OCI-M1 (cell line): ENCODE results near the gene RIOK3.
A peak's percentile ranks its signal among the peaks of the same experiment; 100 is the strongest.
"Not testable (repeated sequence)": the region's sequence is repeated elsewhere in the genome, so short reads cannot be mapped to it uniquely, and the experiment has no call there.

ENCODE experiments used
- DNase-seq: peaks from one replicate; lab custom pipeline; 2025; lab: John Stamatoyannopoulos, UW

The RIOK3 gene

DNA sequence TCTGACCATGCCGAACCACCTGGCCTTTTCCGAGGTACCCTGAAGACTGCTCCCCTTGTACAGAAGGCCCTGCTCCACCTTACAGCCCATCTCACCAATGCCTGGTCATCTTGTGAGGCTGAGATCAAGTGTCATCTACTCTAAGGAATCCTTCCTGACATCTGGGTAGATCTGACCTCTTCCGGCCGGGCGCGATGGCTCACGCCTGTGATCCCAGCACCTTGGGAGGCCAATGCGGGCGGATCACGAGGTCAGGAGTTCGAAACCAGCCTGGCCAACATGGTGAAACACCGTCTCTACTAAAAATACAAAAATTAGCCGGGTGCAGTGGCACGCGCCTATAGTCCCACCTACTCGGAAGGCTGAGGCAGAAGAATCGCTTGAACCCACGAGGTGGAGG lies 2.1 kb upstream of the RIOK3 start:
- DNase-seq = no peak

DNA sequence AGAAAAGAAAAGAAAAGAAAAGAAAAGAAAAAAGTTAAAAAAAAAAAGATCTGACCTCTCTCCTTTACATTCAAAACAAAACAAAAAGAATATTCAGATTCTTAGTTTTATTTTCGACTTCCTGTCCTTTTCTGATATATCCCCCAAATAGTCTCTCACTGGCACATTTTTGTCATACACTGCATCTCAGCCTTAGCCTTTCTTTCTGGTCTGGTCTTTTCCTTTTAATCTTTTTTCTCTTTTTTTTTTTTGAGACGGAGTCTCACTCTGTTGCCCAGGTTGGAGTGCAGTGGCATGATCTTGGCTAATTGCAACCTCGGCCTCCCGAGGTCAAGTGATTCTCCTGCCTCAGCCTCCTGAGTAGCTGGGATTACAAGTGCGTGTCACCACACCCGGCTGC lies 1.6 kb upstream of the RIOK3 start:
- DNase-seq = no peak

DNA sequence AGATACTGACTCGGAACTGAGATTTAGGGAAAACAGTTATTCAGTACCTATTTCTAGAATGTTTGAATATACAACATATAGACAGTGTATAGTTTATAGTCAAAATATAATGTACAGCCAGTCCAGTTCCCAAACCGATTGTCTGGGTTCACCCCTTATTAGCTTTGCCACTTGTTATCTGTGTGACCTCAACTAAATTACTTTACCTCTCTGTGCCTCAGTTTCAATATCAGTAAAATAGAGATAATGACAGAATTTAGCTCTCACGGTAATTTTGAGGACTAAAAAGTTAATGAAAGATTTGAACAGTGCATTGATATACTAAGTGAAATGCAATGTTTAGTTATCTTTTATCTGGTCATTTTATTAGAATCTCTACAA lies 750 bp upstream of the RIOK3 start:
- no peak for DNase-seq

DNA sequence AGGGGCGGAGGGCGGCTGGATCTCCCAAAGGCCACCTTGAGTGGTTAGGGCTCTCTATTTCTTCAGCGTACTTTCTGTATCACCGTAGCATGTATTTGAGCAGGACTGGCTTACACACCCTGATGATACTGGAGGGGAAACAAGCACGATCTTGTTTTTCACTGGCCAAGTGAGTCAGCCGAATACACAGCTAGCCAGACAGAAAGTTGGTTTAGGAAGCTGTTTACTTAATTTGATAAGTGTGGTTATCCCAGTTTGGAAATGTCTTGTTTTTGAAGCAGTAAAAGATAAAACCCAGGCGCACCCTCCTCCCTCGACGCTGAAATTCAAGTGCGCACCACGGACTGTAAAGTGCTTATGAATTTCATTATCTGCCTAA lies 582 bp downstream of the RIOK3 start:
- DNase-seq = peak; percentile 64

DNA sequence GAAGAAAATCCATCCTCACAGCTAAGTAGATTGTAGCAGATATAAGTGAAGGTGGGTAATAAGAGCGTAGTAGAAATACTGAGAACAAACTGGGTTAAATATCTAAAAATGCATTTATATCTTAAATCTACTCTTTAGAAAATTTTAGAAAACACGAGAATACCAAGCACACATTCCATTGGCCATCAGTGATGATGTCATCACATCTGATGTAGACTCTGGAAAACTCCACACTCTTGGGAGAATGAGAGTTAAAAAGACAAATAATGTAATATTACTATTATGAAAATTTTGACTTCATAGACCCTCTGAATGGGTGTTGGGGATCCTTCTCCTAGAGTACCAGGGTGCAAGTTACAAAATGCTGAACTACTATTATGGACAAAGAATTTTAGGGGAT lies 3.7 kb downstream of the RIOK3 start:
- no peak for DNase-seq

DNA sequence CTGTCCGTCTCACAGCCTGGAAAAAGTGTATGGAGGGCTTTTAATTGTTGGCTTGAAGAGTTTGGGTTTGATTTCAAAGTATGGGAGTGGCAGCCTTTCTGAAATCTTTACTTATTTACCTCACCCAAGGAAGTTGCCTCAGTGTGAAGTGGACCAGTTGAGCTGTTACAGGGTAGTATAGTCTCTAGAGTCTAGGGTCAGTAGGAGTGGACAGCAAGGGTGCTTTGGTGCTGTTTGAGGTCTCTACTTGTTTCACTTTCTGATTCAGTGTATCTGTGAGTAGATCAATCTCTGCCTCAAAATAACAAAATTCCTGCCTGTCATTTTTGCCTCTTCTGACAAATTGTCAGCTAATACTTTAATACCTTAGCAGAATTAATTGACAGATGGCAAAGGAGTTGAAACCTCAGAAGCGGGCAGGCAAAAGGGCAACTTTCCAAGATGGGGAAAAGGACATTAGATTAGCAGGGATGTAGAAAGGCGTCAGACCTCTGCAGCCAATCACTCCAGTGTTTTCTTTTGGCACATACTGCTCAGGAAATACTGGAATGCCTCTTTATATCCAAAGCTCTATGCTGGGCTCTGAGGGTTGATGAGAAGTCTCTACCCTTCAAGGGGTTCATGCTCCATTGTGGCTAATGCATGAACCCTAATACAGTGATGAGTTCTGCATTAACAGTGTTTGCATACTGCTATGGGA lies 5.9 kb downstream of the RIOK3 start:
- DNase-seq = peak; percentile 25

DNA sequence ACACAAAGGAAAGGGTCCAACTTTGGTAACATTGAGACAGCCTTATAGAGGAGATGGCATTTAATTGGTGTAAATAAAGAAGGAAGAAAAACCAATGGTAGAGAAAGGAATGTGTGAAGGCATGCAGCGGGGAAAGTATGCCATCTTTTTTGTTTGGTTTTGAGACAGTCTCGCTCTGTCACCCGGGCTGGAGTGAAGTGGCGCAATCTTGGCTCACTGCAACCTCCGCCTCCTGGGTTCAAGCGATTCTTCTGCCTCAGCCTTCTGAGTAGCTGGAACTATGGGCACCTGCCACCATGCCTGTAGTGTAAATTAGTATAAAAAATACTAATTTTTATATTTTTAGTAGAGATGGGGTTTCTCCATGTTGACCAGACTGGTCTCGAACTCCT lies 6.4 kb downstream of the RIOK3 start:
- DNase-seq = no peak

DNA sequence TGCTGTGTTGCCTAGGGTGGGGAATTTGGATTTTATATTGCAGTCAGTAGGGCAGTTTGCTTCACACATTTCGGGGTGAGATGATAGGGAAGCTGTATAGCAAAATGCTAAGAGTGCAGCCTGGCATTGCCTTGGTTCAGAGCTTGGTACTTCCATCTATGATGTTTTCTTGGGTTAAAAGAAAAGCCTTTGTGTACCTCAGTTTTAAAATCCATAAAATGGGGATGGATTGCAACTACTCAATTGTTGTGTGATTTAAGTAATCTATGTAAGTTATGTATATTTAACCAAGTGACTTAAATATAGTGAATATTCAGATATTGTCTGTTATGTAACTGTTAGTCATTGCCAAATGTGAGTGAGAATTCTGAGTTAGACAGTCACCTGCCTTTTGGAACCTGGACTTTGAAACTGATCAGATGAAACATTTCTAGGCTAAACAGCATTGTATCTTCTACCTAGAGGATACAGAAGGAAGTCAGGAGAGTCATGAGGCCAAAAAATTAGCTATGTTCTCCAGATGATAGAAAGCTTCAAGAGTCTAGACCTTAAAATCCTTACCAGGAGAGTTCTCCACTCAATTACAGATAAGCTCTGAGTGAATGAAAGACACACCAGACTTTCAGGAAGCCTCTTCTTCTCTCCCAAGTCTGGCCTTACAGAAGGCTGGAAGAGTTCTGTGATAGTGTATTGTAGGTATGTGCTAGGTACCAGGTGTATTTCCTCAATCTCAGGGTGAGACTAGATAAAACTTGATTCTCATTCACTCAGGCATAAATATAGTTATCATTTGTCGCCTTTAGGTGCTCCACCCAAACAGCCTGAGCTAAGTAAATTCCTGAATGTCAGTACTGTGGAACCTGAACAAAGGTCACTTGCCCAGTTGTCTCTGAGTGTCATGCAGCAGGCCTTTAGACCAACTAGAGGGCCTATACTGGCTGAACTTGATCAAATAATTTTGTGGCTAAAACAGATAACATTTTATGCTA lies 7.5 kb downstream of the RIOK3 start:
- no peak for DNase-seq

DNA sequence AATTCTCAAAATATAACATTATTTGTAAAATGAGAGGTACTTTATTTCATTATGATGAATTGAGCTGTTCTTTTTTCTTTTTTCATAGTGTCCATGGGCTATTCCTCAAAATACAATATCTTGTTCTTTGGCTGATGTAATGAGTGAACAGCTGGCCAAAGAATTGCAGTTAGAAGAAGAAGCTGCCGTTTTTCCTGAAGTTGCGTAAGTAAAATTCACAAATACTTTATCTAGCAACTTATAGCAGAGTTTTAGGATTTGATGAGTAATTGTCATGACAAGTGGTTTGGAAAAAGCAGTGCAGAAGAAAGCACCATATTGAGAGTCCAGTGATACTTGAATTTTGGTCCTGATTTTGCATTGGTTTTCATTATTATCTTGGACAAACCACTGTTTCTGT lies 9.8 kb downstream of the RIOK3 start:
- no peak for DNase-seq

DNA sequence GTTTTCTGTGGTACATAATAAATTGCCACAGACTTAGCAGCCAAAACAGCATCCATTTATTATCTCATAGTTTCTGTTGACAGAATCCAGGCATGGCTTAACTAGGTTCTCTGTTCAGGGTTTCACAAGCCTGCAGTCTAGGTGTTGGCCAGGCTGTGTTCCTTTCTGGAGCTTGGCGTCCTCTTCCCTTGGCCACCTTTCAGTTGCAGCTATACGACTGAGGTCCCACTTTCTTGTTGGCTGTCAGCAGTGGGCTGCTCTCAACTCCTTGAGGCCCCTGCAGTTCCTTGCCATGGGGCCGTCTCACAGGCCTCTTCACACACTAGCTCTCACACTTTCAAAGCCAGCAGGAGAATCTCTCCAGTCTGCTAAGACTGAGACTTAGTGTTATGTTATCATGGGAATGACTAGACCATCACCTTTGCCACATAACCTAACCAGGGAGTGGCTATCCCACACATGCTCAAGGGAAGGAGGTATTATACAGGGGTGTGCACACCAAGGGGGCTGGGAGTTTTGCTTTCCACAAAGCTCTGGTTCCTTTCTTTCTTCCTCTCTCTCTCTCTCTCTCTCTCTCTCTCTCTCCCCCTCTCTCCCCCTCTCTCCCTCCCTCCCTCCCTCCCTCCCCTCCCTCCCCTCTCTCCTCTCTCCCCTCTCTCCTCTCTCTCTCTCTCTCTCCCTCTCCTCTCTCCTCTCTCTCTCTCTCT lies 15.8 kb downstream of the RIOK3 start:
- DNase-seq = no peak

DNA sequence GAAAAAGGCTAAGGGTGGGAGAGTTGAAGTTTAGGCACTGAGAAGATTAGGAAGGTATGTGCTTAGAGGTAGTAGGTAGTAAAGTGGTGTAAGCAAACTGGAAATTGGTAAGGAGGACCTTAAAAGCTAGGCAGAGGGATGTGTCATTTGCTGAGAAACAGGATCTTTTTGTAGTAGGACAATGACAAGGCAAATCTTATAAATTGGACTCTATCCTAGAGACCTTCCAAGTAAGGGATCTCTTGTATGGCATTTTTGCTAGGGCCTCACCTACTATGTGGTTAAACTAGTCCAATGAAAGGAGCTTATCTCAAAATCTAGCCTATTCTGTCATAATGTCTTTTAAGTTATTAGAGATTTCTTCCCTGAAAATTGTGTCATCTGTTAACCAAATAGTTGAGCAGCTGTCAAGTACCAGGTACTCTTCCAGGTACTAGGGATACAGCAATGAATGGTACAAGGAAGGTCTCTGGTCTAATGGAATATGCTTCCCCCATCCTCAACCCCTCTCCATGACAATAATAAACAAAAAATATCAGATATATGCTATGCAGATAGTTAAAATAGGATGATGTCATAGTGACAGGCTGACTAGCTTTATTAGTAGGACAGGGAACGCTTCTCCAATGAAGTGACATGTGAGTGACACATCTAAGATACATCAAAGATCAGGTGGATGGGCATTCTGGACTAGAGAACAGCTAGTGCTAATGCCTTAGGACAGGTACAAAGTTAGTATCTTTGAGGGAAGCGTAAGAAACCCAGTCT lies 17.7 kb downstream of the RIOK3 start:
- DNase-seq = no peak

DNA sequence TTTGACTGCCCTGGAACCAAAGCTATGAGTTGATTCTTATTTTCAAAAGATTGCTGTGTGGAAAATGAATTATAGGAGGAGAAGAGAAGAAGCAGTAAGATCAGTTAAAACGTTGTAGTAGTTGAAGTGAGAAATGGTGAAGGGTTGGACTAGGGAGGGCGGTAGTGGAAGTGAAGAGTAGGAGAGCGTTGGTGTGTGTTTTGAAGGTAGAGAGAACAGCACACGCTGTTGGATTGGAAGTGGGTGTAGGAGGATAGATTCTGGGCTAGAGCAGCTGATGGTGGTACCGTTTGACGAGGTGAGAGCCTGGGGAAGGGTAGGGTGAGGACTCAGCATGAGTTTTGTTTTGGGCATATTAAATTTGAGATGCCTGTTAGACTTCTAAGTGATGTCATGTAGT lies 18.4 kb downstream of the RIOK3 start:
- no peak for DNase-seq

DNA sequence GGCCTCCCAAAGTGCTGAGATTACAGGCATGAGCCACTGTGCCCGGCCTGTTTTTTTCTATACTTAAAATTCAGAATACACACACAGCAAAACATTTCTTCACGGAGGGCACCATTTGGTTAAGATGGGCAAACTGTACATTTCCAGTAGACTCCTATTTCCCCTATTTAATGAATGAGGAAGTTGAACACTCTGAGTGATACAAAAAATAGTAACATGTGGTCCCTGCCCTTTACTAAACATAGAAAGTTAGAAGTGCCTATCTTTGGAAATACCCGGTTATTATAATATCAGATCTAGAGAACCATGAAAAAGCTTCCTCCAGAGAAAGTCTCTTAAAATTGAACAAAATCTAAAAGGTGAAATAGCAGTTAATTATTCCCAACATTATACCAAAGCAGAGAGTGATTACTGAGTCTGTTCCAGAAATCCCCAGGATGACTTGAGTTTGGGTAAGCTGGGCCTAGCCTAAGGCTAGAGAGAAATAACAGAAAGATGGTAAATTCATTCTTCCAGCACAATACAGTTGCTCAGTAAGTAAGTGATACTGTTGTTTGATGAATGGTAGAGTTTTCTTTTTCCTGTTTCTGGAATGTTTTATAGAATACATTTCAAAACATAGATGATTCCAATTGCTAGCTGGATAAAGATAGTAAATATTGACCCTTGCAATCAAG lies 26.9 kb downstream of the RIOK3 start:
- peak; percentile 22 for DNase-seq

DNA sequence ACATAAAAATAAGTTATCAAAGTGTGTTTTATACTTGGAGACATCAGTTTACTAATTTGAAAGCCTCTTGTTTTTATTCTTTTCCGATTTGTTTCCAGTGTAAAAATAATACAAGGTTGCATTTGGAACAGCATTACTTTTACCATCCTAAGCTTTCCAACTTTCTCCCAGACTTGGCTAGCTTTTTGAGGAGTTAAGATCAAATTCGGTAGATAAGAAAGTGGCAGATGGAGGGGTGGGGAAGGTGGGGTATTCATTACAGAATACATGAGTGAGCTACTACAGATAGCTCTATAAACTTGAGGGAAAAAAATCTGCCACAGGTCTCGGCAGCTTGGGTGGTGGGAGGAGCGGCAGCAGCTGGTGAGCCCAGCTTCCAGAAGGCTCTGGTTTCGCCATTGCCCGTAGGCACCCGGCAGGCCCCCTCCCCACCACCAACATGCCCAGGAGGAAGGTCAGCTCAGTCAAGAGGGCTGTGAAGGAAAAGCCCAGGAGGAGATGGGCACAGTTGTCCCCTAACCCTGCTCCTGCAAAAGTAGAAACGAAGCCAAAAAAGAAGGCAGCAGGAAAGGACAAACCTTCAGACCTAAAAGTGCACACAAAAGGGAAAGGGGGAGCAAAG lies 31.6 kb downstream of the RIOK3 start:
- no peak for DNase-seq

DNA sequence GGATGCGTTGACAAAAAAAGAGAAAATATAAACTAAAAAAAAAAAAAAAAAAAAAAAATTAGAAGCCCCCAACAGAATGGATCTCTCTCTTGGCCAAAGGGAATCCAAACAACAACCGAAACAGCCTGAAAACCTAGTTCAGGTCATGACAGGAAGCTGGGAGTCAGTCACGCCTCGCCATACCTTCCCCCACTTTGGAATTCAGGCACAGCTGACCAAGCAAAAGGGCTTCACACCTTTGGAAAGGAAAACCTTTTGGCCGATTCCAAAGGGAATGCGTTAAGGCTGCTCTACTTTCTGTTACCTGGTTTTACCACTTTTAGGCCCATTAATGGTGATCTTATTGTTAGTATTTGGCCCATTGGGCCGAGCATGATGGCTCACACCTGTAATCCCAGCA lies 32.3 kb downstream of the RIOK3 start:
- DNase-seq = no peak

DNA sequence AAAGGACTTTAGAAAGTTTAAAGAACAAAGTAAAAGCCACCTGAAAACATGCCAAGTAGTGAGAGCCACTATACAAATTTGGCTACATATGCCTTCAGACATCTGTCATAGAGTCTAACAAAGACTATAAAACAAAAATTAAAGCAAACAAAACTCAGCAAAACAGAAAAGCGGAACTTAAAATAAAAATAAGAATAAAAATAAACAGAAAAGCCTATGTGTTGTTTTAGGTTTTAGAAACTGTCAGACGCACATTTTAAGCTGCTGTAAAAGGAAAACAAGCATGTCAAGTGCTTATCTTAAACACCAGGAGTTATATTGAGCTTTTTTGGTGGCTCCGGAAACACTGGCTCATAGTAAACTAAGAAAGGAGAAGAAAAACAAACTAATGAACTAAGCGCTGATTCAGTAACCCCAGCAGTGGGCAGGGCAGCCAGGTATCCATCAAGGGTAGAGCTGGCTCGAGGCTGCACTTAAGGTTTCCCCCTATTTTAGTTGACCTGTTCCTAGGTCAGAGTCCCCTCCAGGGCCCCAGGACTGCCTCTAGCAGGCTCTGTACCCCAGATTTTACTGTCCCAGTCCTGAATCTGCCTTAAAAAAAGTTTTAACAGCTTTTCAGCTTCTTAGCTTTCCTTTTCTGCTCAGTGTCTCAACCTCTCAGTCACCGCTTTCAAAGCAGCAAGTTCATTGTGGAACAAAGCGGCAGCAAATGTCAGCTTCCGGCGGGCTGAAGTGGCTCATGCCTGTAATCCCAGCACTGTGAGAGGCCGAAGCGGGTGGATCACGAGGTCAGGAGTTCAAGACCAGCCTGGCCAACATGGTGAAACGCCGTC lies 34.9 kb downstream of the RIOK3 start:
- peak; percentile 85 for DNase-seq

DNA sequence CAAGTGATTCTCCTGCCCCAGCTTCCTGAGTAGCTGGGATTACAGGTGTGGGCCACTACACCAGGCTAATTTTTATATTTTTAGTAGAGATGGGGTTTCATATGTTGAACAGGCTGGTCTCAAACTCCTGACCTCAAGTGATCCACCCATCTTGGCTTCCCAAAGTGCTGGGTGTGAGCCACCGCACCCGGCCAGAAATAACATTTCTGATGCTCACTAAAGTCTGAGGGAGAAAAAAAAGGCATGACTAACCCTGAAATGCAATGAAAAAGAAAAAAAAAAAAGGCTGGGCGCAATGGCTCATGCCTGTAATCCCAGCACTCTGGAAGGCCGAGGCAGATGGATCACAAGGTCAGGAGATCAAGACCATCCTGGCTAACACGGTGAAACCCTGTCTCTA lies 36.5 kb downstream of the RIOK3 start:
- not testable (repeated sequence) for DNase-seq

DNA sequence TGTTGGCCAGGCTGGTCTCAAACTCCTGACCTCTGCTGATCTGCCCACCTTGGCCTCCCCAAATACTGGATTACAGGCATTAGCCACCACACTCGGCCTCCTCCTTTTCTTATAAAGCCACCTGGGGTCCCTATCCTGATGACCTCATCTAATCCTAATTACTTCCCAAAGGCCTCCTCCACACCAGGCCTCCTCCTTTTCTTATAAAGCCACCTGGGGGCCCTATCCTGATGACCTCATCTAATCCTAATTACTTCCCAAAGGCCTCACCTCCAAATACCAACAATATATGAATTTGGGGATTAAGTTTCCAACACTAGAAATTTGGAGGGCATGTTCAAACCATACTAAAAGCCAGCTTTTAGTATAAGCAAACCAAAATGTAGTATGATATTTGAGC lies 40.6 kb downstream of the RIOK3 start:
- DNase-seq = no peak

DNA sequence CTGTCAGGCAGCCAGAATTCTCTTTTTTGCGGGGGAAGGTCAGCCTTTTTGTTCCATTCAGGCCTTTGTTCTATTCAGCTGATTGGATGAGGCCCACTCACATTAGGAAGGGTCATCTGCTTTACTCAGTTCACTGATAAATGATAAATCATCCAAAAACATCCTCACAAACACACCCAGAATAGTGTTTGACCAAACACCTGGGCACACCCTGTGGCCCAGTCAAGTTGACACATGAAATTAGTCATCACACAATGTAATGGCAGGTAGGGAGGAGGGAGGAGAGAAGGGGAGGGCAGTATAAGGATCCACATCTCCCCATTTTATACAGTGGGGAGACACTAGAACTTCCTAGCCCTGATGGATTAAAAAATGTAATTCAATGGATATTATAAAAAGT lies 41.9 kb downstream of the RIOK3 start:
- DNase-seq = no peak
